Measurements from ENCODE around the gene CD300A. TPM values are rescaled to one million over a fixed set of nuclear protein-coding genes. Genes with fewer than 3 reads are reported as not detected.

CD300A gene
- total RNA-seq, 4 donors from 2014 or later, result 0.88 to 19.6 (median 2.8) TPM

DNA sequence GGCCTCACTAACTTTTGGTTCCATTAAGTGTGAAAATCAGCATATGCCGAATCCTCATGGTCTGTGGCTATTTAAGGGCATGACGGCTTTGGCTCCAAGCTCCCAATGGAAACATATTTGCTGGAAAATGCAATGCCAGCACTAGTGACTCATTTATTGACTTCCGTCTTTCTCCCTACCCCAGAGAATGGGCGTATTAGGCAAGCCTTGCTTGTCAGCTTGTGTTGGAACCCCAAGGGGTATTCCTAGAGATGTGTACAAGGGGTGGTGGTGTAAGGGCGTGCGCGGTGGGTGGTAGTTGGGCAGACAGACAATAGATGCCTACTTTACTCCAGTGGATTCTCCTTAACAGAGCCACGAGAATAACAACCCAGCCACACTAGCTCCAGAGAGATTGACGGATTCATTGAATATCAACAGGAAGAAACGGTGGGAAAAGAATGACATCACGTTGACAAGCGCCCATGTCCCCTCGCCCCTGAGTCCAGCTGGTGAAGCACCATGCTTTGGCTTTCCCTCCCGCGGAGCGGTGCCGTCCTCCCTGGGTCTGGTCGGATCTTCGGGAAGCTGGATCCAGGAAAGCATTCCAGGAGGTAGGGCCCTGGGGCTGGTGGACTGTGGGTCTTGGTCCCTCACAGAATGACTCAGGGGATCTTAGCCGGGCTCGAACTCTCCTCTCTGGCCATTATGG is 54.5 kb downstream of the CD300A start:
- intact Hi-C loops (cut with DNase I), result no loop called here
- Histone ChIP-seq H3K27me3 (peaks cover 0 to 19% (median 0%) of the 10 kb centered on the region in 4 donors), H3K4me3 (no peak overlapping the region), H3K36me3 (no peaks in the 10 kb centered on the region), H3K27ac (peak overlapping the region in 3 of 4 donors; percentile 19 to 81 (median 68)), H3K4me1 (no peaks in the 10 kb centered on the region), H3K9me3 (peaks cover 0 to 12% (median 3%) of the 10 kb centered on the region in 3 donors)
- DNase-seq, result no peak
- WGBS, 2 donors, result 52 to 89% methylated on average over 9 to 16 of the region's 21 CpGs
- TF ChIP-seq, protein P1, sequence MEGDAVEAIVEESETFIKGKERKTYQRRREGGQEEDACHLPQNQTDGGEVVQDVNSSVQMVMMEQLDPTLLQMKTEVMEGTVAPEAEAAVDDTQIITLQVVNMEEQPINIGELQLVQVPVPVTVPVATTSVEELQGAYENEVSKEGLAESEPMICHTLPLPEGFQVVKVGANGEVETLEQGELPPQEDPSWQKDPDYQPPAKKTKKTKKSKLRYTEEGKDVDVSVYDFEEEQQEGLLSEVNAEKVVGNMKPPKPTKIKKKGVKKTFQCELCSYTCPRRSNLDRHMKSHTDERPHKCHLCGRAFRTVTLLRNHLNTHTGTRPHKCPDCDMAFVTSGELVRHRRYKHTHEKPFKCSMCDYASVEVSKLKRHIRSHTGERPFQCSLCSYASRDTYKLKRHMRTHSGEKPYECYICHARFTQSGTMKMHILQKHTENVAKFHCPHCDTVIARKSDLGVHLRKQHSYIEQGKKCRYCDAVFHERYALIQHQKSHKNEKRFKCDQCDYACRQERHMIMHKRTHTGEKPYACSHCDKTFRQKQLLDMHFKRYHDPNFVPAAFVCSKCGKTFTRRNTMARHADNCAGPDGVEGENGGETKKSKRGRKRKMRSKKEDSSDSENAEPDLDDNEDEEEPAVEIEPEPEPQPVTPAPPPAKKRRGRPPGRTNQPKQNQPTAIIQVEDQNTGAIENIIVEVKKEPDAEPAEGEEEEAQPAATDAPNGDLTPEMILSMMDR (IDR thresholded peaks at IDR 0.05), result no peak
- no peak for TF ChIP-seq POLR2A (IDR thresholded peaks at IDR 0.05)

DNA sequence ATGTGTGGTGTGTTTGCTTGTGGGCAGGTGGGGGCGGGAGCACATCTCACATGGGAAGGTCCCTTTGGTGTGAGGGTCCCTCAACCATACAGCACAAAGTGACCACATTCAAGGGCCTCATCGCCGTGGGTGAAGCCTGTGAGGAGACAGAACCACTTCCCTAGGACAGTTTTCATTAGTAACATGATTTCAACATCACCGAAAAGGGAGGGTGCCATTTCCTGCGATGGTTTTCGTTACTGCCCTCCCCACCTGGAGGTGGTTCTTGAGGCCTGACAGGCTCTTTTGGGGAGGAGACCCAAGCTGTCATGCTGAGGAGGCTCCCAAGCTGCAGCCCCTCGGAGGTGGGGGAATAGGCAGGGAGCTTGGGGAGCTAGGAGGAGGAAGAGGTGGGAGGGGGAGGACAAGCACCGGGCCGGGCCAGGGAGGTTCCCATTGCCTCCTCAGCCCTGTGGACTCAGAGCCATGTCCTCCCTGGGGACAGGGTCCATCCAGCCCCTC is 55.3 kb downstream of the CD300A start:
- H3K27me3 ChIP-seq, result peaks cover 0 to 19% (median 0%) of the 10 kb centered on the region in 4 donors
- intact Hi-C loops (cut with DNase I), result no loop called here
- no peak overlapping the region for H3K4me3 ChIP-seq
- TF ChIP-seq, protein P1 (IDR thresholded peaks at IDR 0.05), result no peak
- TF ChIP-seq POLR2A (IDR thresholded peaks at IDR 0.05), result no peak
- H3K9me3 ChIP-seq, result peaks cover 0 to 12% (median 3%) of the 10 kb centered on the region in 3 donors
- no peaks in the 10 kb centered on the region for H3K36me3 ChIP-seq
- no peaks in the 10 kb centered on the region for H3K4me1 ChIP-seq
- peak overlapping the region in 3 of 4 donors; percentile 19 to 81 (median 68) for H3K27ac ChIP-seq
- DNase-seq, result no peak
- WGBS, 2 donors, result 64 to 85% methylated on average over 2 to 7 of the region's 9 CpGs

DNA sequence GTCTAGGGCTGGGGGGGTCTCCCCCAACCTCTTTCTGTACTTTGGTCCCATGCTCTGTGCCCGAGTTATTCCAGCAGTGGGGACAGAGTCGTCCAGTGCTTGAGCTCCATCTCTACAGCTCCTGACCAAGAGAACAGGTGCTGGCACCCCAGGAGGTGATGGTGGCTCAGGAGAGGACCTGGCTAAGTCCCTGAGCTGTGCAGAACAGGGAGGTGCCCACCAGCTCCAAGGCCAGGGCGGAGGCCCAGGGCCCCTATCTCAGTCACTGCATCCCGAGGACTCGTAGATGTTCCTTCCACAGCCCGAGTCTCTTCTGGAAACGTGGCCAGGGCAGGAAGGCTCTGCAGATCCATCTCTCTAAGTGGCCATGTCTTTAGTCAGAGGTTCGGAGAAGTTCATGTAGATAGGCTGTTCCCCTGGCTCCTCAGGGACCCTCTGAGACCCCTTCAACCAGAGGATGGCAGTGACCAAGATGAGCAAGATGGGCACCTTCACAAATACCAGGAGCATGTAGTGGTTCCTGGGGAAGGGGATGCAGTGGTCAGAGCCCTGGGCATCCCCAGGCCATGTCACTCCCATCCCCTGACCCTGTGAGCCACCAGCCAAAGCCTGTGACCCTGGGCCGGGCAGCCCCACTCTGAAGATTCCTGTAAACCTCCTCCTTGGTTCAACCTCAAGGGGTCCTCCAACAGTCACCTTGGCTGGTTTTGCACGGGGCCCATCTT is 56.1 kb downstream of the CD300A start:
- no peak for DNase-seq
- TF ChIP-seq POLR2A (IDR thresholded peaks at IDR 0.05), result no peak
- TF ChIP-seq, protein P1 (IDR thresholded peaks at IDR 0.05), result no peak
- intact Hi-C loops (cut with DNase I), result no loop called here
- Histone ChIP-seq H3K9me3 (peaks cover 0 to 12% (median 3%) of the 10 kb centered on the region in 3 donors), H3K27ac (no peak overlapping the region), H3K36me3 (no peaks in the 10 kb centered on the region), H3K4me1 (no peaks in the 10 kb centered on the region), H3K4me3 (no peak overlapping the region), H3K27me3 (peaks cover 0 to 19% (median 0%) of the 10 kb centered on the region in 4 donors)
- 77 to 80% methylated on average over 4 to 5 of the region's 10 CpGs for WGBS, 2 donors

DNA sequence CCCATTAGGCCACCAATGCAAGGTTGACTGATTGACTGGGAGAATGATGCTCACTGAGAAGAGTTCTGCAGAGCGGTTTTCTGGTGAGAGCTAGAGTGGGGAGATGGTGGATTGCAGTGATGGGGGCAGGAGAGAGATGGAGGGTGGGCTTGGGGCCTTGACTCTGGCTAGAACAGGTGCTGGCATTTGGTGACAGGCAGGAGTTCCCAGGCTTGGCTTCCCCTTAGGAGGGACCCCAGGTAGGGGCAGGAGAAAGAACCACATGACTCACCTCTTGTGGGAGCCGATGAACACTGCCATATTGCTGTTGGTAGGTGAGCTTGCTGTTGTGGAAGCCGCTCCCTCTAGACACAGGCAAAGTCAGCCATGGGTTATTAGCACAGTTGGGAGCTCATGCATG is 56.9 kb downstream of the CD300A start:
- Histone ChIP-seq H3K4me1 (no peaks in the 10 kb centered on the region), H3K36me3 (no peaks in the 10 kb centered on the region), H3K4me3 (no peak overlapping the region), H3K9me3 (peaks cover 0 to 11% (median 3%) of the 10 kb centered on the region in 3 donors), H3K27me3 (peaks cover 0 to 19% (median 0%) of the 10 kb centered on the region in 4 donors), H3K27ac (no peak overlapping the region)
- DNase-seq, result no peak
- intact Hi-C loops (cut with DNase I), result no loop called here
- TF ChIP-seq, protein P1 (IDR thresholded peaks at IDR 0.05), result no peak
- TF ChIP-seq POLR2A (IDR thresholded peaks at IDR 0.05), result no peak
- WGBS, 2 donors, result 71 to 86% methylated on average over 1 to 2 of the region's 3 CpGs

All from esophagus squamous epithelium (tissue), 5 donors.